GM19452 (cell line): ENCODE results near the gene NR0B2.
A peak's percentile ranks its signal among the peaks of the same experiment; 100 is the strongest.

ENCODE experiments used
- ATAC-seq: cut with Tn5 transposase; IDR thresholded peaks from one replicate; pipeline ENCODE4 v1.9.1; 2021; ENCODE audit not compliant: unreplicated experiment

NR0B2 gene

GRCh38 chr1:26936823-26937222 is 23.0 kb upstream of the NR0B2 start:
- no peak for ATAC-seq

DNA sequence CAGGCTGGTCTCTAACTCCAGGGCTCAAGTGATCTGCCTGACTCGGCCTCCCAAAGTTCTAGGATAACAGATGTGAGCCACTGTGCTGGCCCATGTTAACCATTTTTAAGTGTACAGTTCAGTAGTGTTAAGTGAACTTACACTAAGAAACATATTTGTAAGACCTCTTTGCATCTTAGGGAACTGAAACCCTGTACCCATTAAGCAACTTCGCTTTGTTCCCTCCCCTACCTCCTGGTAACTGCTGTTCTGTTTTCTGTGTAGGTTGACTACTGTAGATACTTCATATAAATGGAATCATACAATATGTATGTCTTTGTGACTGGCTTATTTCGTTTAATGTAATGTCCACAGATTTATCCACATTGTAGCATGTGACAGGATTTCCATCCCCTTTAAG is 18.8 kb upstream of the NR0B2 start:
- no peak for ATAC-seq

- ATAC-seq = no peak
These were observed 9.9 kb upstream of the NR0B2 start for GRCh38 chr1:26923711-26924110.

GRCh38 chr1:26922901-26923300 is 9.1 kb upstream of the NR0B2 start:
- ATAC-seq = no peak

- no peak for ATAC-seq
These were observed 8.6 kb upstream of the NR0B2 start for GRCh38 chr1:26922431-26922729.

DNA sequence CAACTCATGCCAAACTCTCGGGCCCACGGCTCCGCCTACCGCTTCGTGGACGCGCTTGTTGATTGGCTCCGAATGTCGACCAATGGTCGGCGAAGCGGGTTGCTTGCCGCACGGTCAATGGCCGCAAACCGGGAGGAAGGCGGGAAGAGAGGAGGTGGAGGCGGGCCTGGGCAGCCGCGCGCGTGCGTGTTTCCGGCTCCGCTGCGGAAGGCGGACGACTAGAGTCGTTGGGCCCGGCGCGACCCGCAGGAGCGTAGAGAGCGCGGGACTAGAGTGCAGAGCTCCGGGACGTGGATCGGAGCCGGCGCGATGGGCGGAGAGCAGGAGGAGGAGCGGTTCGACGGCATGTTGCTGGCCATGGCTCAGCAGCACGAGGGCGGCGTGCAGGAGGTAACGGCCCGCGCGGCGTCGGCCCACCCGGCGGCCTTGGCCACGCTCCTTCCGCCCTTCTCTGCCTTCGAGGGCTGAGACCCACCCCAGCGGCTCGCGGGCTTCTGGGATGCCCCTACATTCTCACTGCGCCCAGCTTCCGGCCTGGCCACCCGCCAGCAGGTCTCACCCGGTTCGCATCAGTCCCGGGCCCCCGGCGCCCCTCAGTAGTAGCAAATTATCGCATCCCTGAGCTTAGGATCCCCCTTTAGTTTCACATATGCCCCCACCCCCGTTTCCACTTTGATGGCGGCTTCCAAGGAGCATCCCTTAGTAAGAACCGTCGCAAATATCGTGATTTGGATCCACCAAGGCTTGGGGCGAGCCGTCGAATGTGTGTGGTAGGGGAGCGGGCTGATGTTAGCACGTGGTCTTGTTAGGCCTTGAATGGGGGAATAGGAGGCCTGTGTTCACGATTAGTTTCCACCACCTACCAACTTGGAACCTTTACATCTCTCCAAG is 8.0 kb upstream of the NR0B2 start, which contains the start of gene NUDC:
Gene NUDC, plus strand, starts transcription at position 204 of the 891 bp plus-strand sequence. Its CDS starts 106 bp downstream, at position 310.
- peak; percentile 93 for ATAC-seq

DNA sequence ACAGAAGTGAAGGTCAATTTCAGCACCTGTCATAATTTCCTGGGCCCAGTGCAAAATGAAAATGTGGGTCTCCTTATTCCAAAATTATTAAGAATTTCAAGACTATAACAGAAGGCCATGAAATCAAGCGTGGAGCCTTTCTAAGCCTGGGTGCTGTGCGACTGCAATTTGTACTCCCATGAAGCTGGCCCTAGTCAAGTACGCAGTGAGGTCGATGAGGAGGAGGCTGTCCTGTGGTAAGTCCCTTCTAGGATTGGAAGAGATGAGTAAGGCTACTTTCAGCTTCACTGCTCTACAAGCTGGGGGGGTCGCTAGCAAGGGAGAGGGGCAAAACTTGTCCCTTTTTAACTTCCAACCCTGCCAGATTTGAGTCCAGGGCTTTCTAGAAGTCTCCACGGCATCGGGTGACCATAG is 7.4 kb upstream of the NR0B2 start:
- no peak for ATAC-seq

GRCh38 chr1:26915204-26915842 is 1.5 kb upstream of the NR0B2 start:
- ATAC-seq = no peak

DNA sequence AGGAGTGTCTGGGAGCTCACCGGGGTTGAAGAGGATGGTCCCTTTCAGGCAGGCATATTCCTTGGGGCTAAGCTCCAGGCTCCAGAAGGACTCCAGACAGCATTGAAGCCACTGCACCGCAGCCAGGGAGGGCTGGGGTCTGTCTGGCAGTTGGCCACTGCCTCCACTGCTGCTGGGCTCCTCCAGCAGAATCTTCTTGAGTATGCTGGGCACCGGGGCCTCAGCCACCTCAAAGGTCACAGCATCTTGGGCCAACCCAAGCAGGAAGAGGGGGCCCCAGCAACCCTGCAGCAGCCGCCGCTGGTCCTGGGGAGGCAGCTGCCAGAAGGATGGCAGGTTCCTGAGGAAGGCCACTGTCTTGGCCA is 404 bp downstream of the NR0B2 start:
- no peak for ATAC-seq

DNA sequence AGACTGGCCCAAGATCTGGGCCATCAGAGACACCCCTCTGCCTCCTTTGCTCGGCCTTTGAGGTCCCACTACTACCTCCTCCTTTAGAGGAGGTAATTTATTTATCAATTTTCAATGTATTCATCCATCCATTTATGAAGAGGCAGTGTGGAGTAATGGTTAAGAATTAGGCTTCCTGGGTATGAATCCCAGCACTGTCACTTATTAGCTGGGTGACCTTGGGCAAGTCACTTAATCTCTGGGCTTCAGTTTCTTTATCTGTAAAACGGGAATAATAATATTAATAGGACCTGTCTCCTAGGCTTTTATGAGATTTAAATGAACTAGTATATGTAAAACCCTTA is 1.7 kb downstream of the NR0B2 start:
- no peak for ATAC-seq

GRCh38 chr1:26911399-26912146 is 2.2 kb downstream of the NR0B2 start:
- ATAC-seq = no peak

DNA sequence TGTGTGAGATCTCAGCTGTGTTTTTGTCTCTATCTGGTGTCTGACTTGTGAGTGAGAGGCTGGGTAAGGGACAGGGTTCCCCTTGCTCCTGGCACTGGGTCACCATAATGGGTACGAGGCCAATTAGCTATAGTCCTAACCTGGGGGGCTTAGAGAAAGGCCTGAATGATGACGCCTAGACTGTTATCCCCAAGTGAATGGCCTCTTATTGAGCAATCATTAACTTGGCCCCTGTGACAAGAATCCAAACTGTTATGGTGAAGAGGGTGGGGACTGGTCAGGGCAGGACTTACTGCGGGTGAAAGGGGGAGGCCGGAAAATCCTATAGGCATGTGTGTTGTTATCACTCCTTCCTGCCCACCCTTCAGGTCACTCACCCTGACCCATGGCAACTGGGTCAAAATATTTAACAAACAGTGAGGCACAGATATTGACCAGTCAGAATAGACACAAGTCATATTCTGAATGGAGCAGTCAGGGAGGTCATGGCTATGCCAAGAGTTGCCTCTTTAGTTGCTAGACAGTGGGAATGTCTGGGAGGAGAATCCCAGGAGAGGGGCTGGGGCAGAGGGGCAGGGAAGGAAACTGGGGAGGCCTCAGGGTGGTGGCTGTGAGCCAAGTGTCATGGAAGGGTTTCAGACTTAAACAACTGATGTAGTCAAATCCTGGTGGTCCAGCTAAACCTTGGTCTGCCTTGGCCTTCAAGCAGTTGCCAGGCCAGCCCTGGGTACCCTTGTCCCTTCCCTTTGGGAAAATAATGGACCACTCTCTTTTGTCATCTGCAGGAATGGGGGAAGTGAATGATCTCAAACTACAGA is 3.2 kb downstream of the NR0B2 start:
- no peak for ATAC-seq

DNA sequence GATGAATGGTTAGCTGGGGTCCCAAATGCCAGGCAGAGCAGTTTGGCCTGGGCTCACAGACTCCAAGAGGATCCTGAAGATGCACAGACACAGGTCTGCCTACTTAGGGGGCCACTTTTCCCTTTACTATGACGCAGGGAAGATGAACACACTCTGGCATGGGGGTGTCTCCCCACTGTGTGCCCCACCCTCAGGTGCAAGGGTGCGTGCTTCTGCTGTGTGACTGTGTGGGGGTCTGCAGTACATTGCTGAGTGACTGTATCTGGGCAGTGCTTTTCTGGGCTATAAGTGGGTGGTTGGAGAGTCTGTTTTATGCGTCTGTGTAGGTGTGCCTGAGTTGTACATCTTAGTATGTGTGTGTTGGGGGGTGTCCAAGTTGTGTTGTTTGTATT is 3.8 kb downstream of the NR0B2 start:
- ATAC-seq = no peak

- no peak for ATAC-seq
These were observed 6.5 kb downstream of the NR0B2 start for GRCh38 chr1:26907071-26907917.

DNA sequence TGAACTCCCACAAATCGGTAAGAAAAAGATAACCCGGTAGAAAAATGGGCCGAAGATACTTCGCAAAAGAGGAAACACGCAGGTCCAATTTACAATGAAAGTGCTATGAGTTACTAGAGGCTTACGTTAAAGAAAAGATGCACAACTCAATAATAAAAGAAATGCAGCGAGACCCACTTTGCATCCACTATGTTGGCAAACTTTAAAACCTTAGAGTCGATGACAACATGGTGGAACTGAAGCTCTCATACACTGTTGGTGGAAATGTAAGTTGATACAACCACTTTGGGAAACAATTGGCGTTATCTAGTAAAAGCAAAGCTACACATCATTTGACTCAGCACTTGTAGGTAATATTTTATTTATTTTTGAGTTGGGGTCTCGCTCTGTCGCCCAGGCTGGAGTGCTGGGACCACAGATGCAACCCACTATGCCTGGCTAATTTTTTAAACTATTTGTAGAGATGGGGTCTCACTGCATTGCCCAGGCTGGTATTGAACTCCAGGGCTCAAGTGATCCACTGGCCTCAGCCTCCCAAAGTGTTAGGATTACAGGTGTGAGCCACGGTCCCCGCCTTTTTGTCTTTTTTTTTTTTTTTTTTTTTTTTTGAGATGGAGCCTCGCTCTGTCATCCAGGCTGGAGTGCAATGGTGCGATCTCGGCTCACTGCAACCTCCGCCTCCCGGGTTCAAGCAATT is 12.8 kb downstream of the NR0B2 start:
- no peak for ATAC-seq

DNA sequence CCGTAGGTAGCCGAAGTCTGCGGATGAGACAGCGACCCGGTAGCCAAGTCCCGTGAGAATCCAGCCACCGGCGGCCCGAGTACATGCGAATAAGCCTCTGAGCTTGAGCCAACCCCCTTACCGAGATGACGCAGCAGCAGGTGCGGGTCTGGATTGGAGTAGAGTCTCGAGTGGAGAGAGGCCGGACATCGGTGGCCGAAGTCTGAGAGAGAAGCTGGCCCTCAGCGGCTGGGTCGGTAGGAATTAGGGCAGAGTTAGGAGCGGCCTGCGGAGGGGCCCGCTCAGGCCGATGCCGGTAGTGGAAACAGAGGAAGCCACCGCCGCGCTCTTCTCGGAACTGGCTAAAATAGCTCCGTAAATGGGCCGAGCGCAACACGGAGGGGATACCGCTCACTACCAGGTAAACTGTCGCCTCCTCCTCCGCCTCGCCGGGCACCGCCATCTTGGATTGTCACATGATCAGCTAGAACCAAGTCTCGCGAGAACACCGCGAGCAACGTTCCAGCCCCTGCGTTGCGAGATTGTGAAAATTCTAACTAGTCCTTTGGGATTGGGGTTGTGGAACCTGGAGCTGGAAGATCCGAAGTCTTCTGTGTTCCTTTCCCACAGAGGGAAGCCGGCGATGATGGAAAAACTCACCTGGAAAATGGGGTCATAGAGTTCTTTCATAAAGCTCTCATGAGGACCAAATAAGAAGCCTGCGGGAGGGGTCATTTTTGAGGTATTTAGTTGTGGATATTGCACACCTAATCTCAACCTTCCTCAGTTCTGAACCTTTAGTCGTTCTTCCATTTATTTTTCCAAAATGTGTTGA is 13.6 kb downstream of the NR0B2 start, which contains the start of gene GPATCH3:
Gene GPATCH3, minus strand, starts transcription at position 467 of the 814 bp plus-strand sequence. Its CDS starts 25 bp downstream, at position 442.
- peak; percentile 79 for ATAC-seq

DNA sequence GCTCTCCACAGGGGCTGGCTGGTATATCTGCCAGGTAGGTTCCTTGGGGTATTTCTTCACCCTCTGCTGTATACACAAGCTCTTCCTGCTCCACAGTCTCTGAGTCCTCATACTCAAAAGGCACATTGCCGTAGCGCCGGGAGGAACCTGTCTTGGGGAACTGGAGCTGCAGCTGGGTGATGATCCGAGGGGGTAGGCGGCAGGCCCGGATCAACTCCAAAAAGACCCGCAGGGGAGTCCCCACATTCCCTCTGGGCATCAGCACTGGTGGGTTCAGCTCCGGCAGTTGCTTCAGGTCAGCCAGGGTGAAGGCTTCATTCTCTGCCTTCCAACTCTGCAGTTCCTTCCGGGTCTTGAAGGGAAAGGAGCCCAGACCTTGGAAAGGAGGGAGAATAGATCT is 16.4 kb downstream of the NR0B2 start:
- ATAC-seq = no peak

- ATAC-seq = no peak
These were observed 19.5 kb downstream of the NR0B2 start for GRCh38 chr1:26894263-26894662.

DNA sequence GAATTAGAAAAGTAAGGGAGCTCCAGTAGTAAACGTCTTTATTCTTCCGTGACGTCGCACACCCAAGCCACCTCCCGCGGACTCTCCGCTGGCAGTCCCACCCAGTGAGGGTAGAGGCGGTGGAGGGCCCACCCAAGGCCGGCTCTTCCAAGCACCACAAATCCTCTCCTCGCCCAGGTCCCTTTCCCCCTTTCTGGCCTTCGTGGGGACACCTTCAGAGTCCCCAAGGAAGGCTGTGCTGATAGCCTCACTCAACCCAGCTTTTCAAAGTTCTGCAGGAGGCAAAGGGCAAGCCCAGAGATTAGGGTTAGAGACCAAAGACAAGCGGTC is 23.3 kb downstream of the NR0B2 start:
- ATAC-seq = no peak
